ENCODE data around the gene RPS2. TPM values are rescaled to one million over a fixed set of nuclear protein-coding genes. Genes with fewer than 3 reads are reported as not detected.

The RPS2 gene
- total RNA-seq, 1 experiment from 2014 or later: 3,874 TPM

GRCh38 chr16:1987198-1987597, 22.6 kb upstream of the RPS2 start:
- Histone ChIP-seq H3K27ac (ENCODE audit: insufficient read length, low read depth, low read length) (no peak overlapping the region), H3K23ac (ENCODE audit: insufficient read length, low read depth, low read length) (no peak overlapping the region), H2BK20ac (ENCODE audit: low read depth, low read length, poor library complexity, severe bottlenecking) (no peak overlapping the region), H3K14ac (ENCODE audit: insufficient read depth, low read length) (no peak overlapping the region), H4K8ac (replicated peaks; ENCODE audit: insufficient read length, low read depth, low read length) (no peak overlapping the region), H2BK5ac (ENCODE audit: insufficient read length, low read length) (no peak overlapping the region), H3K79me2 (ENCODE audit: insufficient read depth, low read length) (no peaks in the 10 kb centered on the region; the same call in 1 of the 2 replicates), H2AK5ac (ENCODE audit: insufficient read length, low read length) (no peak overlapping the region), H4K20me1 (ENCODE audit: control insufficient read depth, insufficient read depth, insufficient read length) (peaks cover 2% of the 10 kb centered on the region), H3K9ac (ENCODE audit: extremely low read depth, insufficient read length, low read length) (no peak overlapping the region), H4K5ac (ENCODE audit: insufficient read length, low read depth, low read length) (no peak overlapping the region), H3K56ac (ENCODE audit: insufficient read length, low read depth, low read length) (no peak overlapping the region), H2BK12ac (ENCODE audit: insufficient read length, low read depth, low read length) (no peak overlapping the region), H3K18ac (ENCODE audit: insufficient read length, low read depth, low read length) (no peak overlapping the region), H3K4ac (ENCODE audit: low read depth, low read length) (no peak overlapping the region), H3K4me2 (ENCODE audit: insufficient read depth, insufficient read length, low read length) (no peak overlapping the region), H2AFZ (ENCODE audit: low read length) (no peak overlapping the region), H3K23me2 (ENCODE audit: insufficient read length, low read depth, low read length, poor library complexity, severe bottlenecking) (peaks cover 32% of the 10 kb centered on the region), H3K27me3 (ENCODE audit: insufficient read depth, low read length) (peaks cover 20% of the 10 kb centered on the region), H2BK15ac (ENCODE audit: low read depth, low read length) (no peak overlapping the region), H3T11ph (ENCODE audit: low read length) (no peak overlapping the region), H3K4me1 (ENCODE audit: insufficient read depth, low read length) (no peaks in the 10 kb centered on the region; the same call in 1 of the 2 replicates), H4K91ac (ENCODE audit: insufficient read length, low read depth, low read length) (no peak overlapping the region), H3K9me3 (ENCODE audit: control insufficient read depth, low read depth, low read length) (no peaks in the 10 kb centered on the region), H2BK120ac (ENCODE audit: low read depth, low read length, poor library complexity, severe bottlenecking) (no peak overlapping the region), H3K79me1 (ENCODE audit: insufficient read depth, low read depth, low read length, poor library complexity, severe bottlenecking) (no peaks in the 10 kb centered on the region)
- peaks cover 29 to 35% of the 10 kb centered on the region in 2 experiments for H3K4me1 Mint-ChIP-seq
- no peak for DNase-seq
- H3K4me3 Mint-ChIP-seq: peak overlapping the region in 1 of 2 experiments; percentile 13; a peak in 1 of 5 replicates
- no CpG with 5 or more reads among the region's 10 CpGs for WGBS (ENCODE audit: extremely low coverage, insufficient read length, low lambda C conversion rate)
- no peak overlapping the region for H3K27ac Mint-ChIP-seq
- no peaks in the 10 kb centered on the region; a peak in 1 of 5 replicates for H3K9me3 Mint-ChIP-seq
- H3K36me3 Mint-ChIP-seq (ENCODE audit: insufficient read depth in 1 of 3, low read depth in 3 of 3): peaks cover 0 to 20% (median 18%) of the 10 kb centered on the region in 3 experiments; a peak in 6 of 7 replicates
- peaks cover 47% of the 10 kb centered on the region for H3K27me3 Mint-ChIP-seq (ENCODE audit: low read depth)
- TF ChIP-seq CTCF (conservative IDR thresholded peaks at IDR 0.05): no peak

All from H9 (cell line).